HCT116 (cell line): ENCODE measurements around the gene DHRSX. TPM values are rescaled to one million over a fixed set of nuclear protein-coding genes. Genes with fewer than 3 reads are reported as not detected.

Experiments used
- ATAC-seq: fragments of 200-7000 bp; cut with Tn5 transposase; 2 replicates; pipeline ENCODE4 v1.9.1; 2020; ENCODE audit warnings: mild to moderate bottlenecking, moderate library complexity
- BruUV-seq: library from RNA; stranded (reverse); fragments of 400-500 nt; replicated peaks from 2 replicates; lab custom pipeline; 2021; lab: Mats Ljungman, UMichigan
- CTCF ChIA-PET: fragments of 300-600 bp; sonication (Branson Sonifier 250); formaldehyde crosslinking; loops from one replicate; lab custom pipeline; 2021; ENCODE audit warnings: antibody characterized with exemption; lab: Charles Lee
- POLR2A ChIA-PET: fragments of 300-600, 350-600 bp; sonication (Branson Sonifier 250); formaldehyde crosslinking; loops from one replicate; lab custom pipeline; 2021; ENCODE audit warnings: antibody characterized with exemption; lab: Charles Lee
- RAD21 ChIA-PET, 2 experiments: fragments of 300-600 bp; sonication (Branson Sonifier 250); formaldehyde crosslinking; loops; one replicate each; lab custom pipeline; 2023; ENCODE audit warnings: low total read pairs in 2 of 2; ENCODE audit not compliant: uncharacterized antibody in 2 of 2, unreplicated experiment in 2 of 2, low non-redundant PET in 1 of 2; lab: Charles Lee
- DNase-seq: peaks from one replicate; pipeline ENCODE4 v3.0.0-alpha.2; 2010; ENCODE audit warnings: low read depth, low spot score
- H2AFZ ChIP-seq: fragments of 200-600 bp; shearing (Covaris generic), sonication (generic); 2 replicates; pipeline ENCODE4 v1.6.1; 2017; ENCODE audit warnings: low read depth, mixed run types, mixed read lengths, antibody characterized with exemption, low read length; ENCODE audit not compliant: poor library complexity, severe bottlenecking
- H3K27ac ChIP-seq: 2 replicates; pipeline ENCODE4 v1.5.1; 2012; ENCODE audit warnings: low read depth, low read length
- H3K27me3 ChIP-seq: fragments of 200-600 bp; sonication (generic); 2 replicates; pipeline ENCODE4 v1.6.1; 2016; ENCODE audit warnings: mixed run types, low read length, mixed read lengths; ENCODE audit not compliant: insufficient read depth
- H3K36me3 ChIP-seq, 2 experiments: fragments of 200-500 bp in 1 of 2; fragments of 200-600 bp in 1 of 2; sonication (Bioruptor generic) in 1 of 2; sonication (generic) in 1 of 2; 2 replicates each; pipeline versions ENCODE4 v1.5.1 to v1.6.1; 2014 to 2016; ENCODE audit warnings: low read length in 2 of 2, inconsistent platforms in 1 of 2, mixed read lengths in 1 of 2, mixed run types in 1 of 2; ENCODE audit not compliant: insufficient read depth in 2 of 2, control insufficient read depth in 1 of 2
- H3K4me1 ChIP-seq, 2 experiments: fragments of 200-600 bp in 1 of 2; sonication (generic) in 1 of 2; 2 replicates each; pipeline versions ENCODE4 v1.5.1 to v1.6.1; 2012 to 2017; ENCODE audit warnings: low read length in 2 of 2, inconsistent platforms in 1 of 2, mild to moderate bottlenecking in 1 of 2, mixed read lengths in 1 of 2, mixed run types in 1 of 2, moderate library complexity in 1 of 2; ENCODE audit not compliant: insufficient read depth in 2 of 2, control insufficient read depth in 1 of 2
- H3K4me2 ChIP-seq: fragments of 200-600 bp; sonication (generic); 2 replicates; pipeline ENCODE4 v1.6.1; 2017; ENCODE audit warnings: mixed run types, low read length, mixed read lengths
- H3K4me3 ChIP-seq, 2 experiments: fragments of 200-600 bp in 1 of 2; sonication (generic) in 1 of 2; replicated peaks in 1 of 2; 2 replicates each; pipeline ENCODE4 v1.5.1; 2011 to 2016; ENCODE audit warnings: low read length in 2 of 2, control low read depth in 1 of 2, low read depth in 1 of 2, mild to moderate bottlenecking in 1 of 2, mixed read lengths in 1 of 2, mixed run types in 1 of 2
- H3K79me2 ChIP-seq: fragments of 200-600 bp; sonication (generic); 2 replicates; pipeline ENCODE4 v1.6.1; 2017; ENCODE audit warnings: mild to moderate bottlenecking, mixed run types, low read length, moderate library complexity, mixed read lengths; ENCODE audit not compliant: insufficient read depth
- H3K9ac ChIP-seq: fragments of 200-600 bp; sonication (generic); 2 replicates; pipeline ENCODE4 v1.6.1; 2016; ENCODE audit warnings: low read length, mixed read lengths
- H3K9me2 ChIP-seq: fragments of 200-600 bp; sonication (generic), shearing (Covaris generic); 2 replicates; pipeline ENCODE4 v1.6.1; 2017; ENCODE audit warnings: mixed run types, mild to moderate bottlenecking, moderate library complexity; ENCODE audit not compliant: insufficient read depth
- H3K9me3 ChIP-seq, 2 experiments: fragments of 200-500 bp in 1 of 2; fragments of 200-600 bp in 1 of 2; sonication (Bioruptor generic) in 1 of 2; sonication (generic) in 1 of 2; 2 replicates each; pipeline ENCODE4 v1.6.1; 2014 to 2017; ENCODE audit warnings: low read length in 2 of 2, mixed read lengths in 2 of 2, inconsistent platforms in 1 of 2, low read depth in 1 of 2, mild to moderate bottlenecking in 1 of 2, mixed run types in 1 of 2, moderate library complexity in 1 of 2; ENCODE audit not compliant: control insufficient read depth in 1 of 2, insufficient read depth in 1 of 2
- H4K20me1 ChIP-seq: fragments of 200-600 bp; sonication (generic), shearing (Covaris generic); 2 replicates; pipeline ENCODE4 v1.6.1; 2017; ENCODE audit warnings: mixed run types, mild to moderate bottlenecking, moderate library complexity; ENCODE audit not compliant: insufficient read depth
- CEBPB ChIP-seq: IDR thresholded peaks from 2 replicates; pipeline ENCODE4 v1.6.1; 2012; ENCODE audit warnings: low read depth
- ELF1 ChIP-seq: IDR thresholded peaks from 2 replicates; pipeline ENCODE4 v1.6.1; 2012; ENCODE audit warnings: low read depth, borderline replicate concordance
- EZH2phosphoT487 ChIP-seq: fragments of 200-600 bp; IDR thresholded peaks from 2 replicates; pipeline ENCODE4 v1.6.1; 2018; ENCODE audit warnings: antibody characterized with exemption, borderline replicate concordance
- POLR2AphosphoS5 ChIP-seq: IDR thresholded peaks from 2 replicates; pipeline ENCODE4 v1.6.1; 2011; ENCODE audit warnings: mild to moderate bottlenecking, low read depth, low read length, moderate library complexity
- RAD21 ChIP-seq: IDR thresholded peaks from 2 replicates; pipeline ENCODE4 v1.6.1; 2012; ENCODE audit warnings: low read depth, mild to moderate bottlenecking
- SIN3A ChIP-seq: IDR thresholded peaks from 2 replicates; pipeline ENCODE4 v1.6.1; 2012; ENCODE audit warnings: low read depth
- SP1 ChIP-seq: IDR thresholded peaks from 2 replicates; pipeline ENCODE4 v1.6.1; 2012; ENCODE audit warnings: low read depth
- ZNF274 ChIP-seq: fragments of 200-500 bp; sonication (Bioruptor generic); IDR thresholded peaks from 2 replicates; pipeline ENCODE4 v1.6.1; 2014; ENCODE audit warnings: mild to moderate bottlenecking, low read depth, low read length, inconsistent platforms
- intact Hi-C: fragments of 100-400 bp; cut with micrococcal nuclease; formaldehyde crosslinking; loops from 2 replicates; pipeline ENCODE4 v1.10.0; 2022
- total RNA-seq: library from RNA; stranded (reverse); gene quantifications from one replicate; pipeline ENCODE4 v1.2.1, GENCODE V29; 2021; ENCODE audit not compliant: unreplicated experiment
- TF ChIP-seq, protein P1 (sequence below), 3 experiments: fragments of 200-600 bp in 1 of 3; sonication (generic) in 1 of 3; IDR thresholded peaks in 2 of 3; conservative IDR thresholded peaks in 1 of 3; 2 replicates each; pipeline ENCODE4 v1.5.1; 2012 to 2017; ENCODE audit warnings: low read depth in 2 of 3, low read length in 2 of 3, antibody characterized with exemption in 1 of 3, borderline replicate concordance in 1 of 3, control low read depth in 1 of 3, mild to moderate bottlenecking in 1 of 3, mixed read lengths in 1 of 3, mixed run types in 1 of 3, moderate library complexity in 1 of 3; ENCODE audit not compliant: insufficient read depth in 1 of 3

Gene DHRSX
- total RNA-seq, 1 experiment from 2014 or later, result 11.9 TPM

DNA sequence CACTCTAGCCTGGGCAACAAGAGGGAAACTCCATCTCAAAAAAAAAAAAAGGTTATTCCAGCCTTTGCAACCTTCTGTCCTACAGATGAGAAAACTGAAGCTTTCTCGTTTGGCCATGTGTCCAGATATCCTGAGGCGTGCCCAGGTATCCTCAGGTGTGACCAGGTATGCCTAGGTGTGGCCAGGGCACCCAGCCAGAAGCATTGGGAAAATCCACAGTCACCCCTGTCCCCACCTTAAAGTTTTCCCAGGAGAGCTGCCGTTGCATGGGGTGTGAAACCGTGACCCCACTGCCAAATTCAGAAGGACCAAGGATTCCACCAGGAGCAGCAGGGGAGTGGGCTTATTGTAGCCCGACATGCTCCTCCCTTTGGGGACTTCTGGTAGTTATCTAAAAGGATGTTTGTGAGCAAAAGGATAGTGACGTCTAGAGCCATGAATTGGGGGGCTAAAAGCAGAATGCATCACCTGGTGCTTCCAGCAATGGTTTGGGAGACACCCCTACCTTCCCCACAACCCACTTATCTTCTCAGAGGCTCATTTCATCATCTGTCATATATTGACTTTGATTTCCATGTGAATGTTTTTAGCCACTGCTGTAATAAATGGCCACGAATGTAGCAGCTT, 4.0 kb upstream of the DHRSX start:
- ChIA-PET POLR2A (no interaction called here), RAD21 (no interaction called here), CTCF (no interaction called here)
- H4K20me1 ChIP-seq, result no peaks in the 10 kb centered on the region
- no peak overlapping the region for H3K4me2 ChIP-seq
- H3K36me3 ChIP-seq, result no peaks in the 10 kb centered on the region
- DNase-seq, result no peak
- H3K27me3 ChIP-seq, result no peaks in the 10 kb centered on the region
- H3K27ac ChIP-seq, result no peak overlapping the region
- no peak overlapping the region for H3K4me3 ChIP-seq
- peaks cover 5% of the 10 kb centered on the region for H3K79me2 ChIP-seq
- intact Hi-C loops, result no loop called here
- no peak overlapping the region for H2AFZ ChIP-seq
- H3K9me3 ChIP-seq, result no peaks in the 10 kb centered on the region
- ATAC-seq, result no peak
- TF ChIP-seq ZNF274 (no peak), POLR2AphosphoS5 (no peak), CEBPB (no peak), SIN3A (no peak), ELF1 (no peak), RAD21 (no peak), SP1 (no peak), EZH2phosphoT487 (no peak)
- TF ChIP-seq, protein P1, sequence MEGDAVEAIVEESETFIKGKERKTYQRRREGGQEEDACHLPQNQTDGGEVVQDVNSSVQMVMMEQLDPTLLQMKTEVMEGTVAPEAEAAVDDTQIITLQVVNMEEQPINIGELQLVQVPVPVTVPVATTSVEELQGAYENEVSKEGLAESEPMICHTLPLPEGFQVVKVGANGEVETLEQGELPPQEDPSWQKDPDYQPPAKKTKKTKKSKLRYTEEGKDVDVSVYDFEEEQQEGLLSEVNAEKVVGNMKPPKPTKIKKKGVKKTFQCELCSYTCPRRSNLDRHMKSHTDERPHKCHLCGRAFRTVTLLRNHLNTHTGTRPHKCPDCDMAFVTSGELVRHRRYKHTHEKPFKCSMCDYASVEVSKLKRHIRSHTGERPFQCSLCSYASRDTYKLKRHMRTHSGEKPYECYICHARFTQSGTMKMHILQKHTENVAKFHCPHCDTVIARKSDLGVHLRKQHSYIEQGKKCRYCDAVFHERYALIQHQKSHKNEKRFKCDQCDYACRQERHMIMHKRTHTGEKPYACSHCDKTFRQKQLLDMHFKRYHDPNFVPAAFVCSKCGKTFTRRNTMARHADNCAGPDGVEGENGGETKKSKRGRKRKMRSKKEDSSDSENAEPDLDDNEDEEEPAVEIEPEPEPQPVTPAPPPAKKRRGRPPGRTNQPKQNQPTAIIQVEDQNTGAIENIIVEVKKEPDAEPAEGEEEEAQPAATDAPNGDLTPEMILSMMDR (IDR thresholded peaks at IDR 0.05 in 2 of 3, conservative IDR thresholded peaks at IDR 0.05 in 1 of 3; ENCODE audit: borderline replicate concordance in 1 of 3, insufficient read depth in 1 of 3, low read depth in 2 of 3, low read length in 2 of 3), result no peak
- TF ChIP-seq, all 23 proteins: peak for 0
- Histone ChIP-seq H3K9ac (no peak overlapping the region), H3K4me1 (no peaks in the 10 kb centered on the region; a peak in 1 of 4 replicates), H3K9me2 (no peaks in the 10 kb centered on the region)
- BruUV-seq, result no TSS peak
